GM10266 (cell line): ENCODE data around the gene SLCO2A1.

ENCODE experiments used
- DNase-seq: peaks from one replicate; pipeline ENCODE4 v3.0.0; 2012; ENCODE audit errors: extremely low spot score
- CTCF ChIP-seq: IDR thresholded peaks from 2 replicates; pipeline ENCODE4 v1.5.1; 2012; ENCODE audit warnings: mild to moderate bottlenecking, low read depth; ENCODE audit not compliant: control insufficient read depth, insufficient read depth; ENCODE audit errors: missing control alignments

Gene SLCO2A1

GRCh38 chr3:133926736-133927539 is 102.8 kb downstream of the SLCO2A1 start:
- peak; percentile 37 for DNase-seq
- no peak for TF ChIP-seq CTCF

- no peak for TF ChIP-seq CTCF
- DNase-seq, result no peak
These were observed 103.6 kb downstream of the SLCO2A1 start for GRCh38 chr3:133925960-133926735.

- no peak for TF ChIP-seq CTCF
- no peak for DNase-seq
These were observed 105.7 kb downstream of the SLCO2A1 start for GRCh38 chr3:133924041-133924440.

GRCh38 chr3:133921592-133921991 is 108.1 kb downstream of the SLCO2A1 start:
- DNase-seq, result no peak
- no peak for TF ChIP-seq CTCF

- DNase-seq, result no peak
- no peak for TF ChIP-seq CTCF
These were observed 112.6 kb downstream of the SLCO2A1 start for GRCh38 chr3:133917144-133917543.

GRCh38 chr3:133915685-133916658 is 113.8 kb downstream of the SLCO2A1 start:
- no peak for DNase-seq
- TF ChIP-seq CTCF, result no peak
